HS-5 (cell line): ENCODE measurements around the gene EML6.
"Not testable (repeated sequence)": the region's sequence is repeated elsewhere in the genome, so short reads cannot be mapped to it uniquely, and the experiment has no call there.

Experiments
- DNase-seq: peaks from one replicate; pipeline ENCODE4 v3.0.0-alpha.2; 2012; ENCODE audit warnings: low read depth

The EML6 gene

GRCh38 chr2:54723131-54723995 lies at the start of gene EML6:
Gene EML6 (plus strand): TSS chr2:54723662. CDS start chr2:54725062, 1,400 bp downstream.
- DNase-seq, result peak; percentile 87

GRCh38 chr2:54675281-54675680 lies 48.2 kb upstream of the EML6 start:
- DNase-seq, result no peak

- DNase-seq, result no peak
These were observed 47.7 kb upstream of the EML6 start for GRCh38 chr2:54675738-54676137.

- DNase-seq, result no peak
These were observed 46.8 kb upstream of the EML6 start for GRCh38 chr2:54676656-54677055.

- no peak for DNase-seq
These were observed 45.8 kb upstream of the EML6 start for GRCh38 chr2:54677476-54678265.

- no peak for DNase-seq
These were observed 44.7 kb upstream of the EML6 start for GRCh38 chr2:54678719-54679118.

GRCh38 chr2:54680397-54681041 lies 42.9 kb upstream of the EML6 start:
- no peak for DNase-seq

GRCh38 chr2:54681416-54681815 lies 42.0 kb upstream of the EML6 start:
- DNase-seq, result no peak

- DNase-seq, result no peak
These were observed 39.9 kb upstream of the EML6 start for GRCh38 chr2:54683596-54683995.

GRCh38 chr2:54685263-54685775 lies 38.1 kb upstream of the EML6 start:
- DNase-seq, result no peak

- no peak for DNase-seq
These were observed 35.8 kb upstream of the EML6 start for GRCh38 chr2:54687595-54688152.

- DNase-seq, result no peak
These were observed 31.9 kb upstream of the EML6 start for GRCh38 chr2:54691445-54692135.

- no peak for DNase-seq
These were observed 30.9 kb upstream of the EML6 start for GRCh38 chr2:54692556-54692955.

GRCh38 chr2:54695378-54695777 lies 28.1 kb upstream of the EML6 start:
- DNase-seq, result no peak

GRCh38 chr2:54697934-54698333 lies 25.5 kb upstream of the EML6 start:
- no peak for DNase-seq

GRCh38 chr2:54698926-54699325 lies 24.5 kb upstream of the EML6 start:
- DNase-seq, result not testable (repeated sequence)

GRCh38 chr2:54699665-54700064 lies 23.8 kb upstream of the EML6 start:
- no peak for DNase-seq

- peak; percentile 40 for DNase-seq
These were observed 22.4 kb upstream of the EML6 start for GRCh38 chr2:54701029-54701428.

- DNase-seq, result no peak
These were observed 19.2 kb upstream of the EML6 start for GRCh38 chr2:54704238-54704637.

GRCh38 chr2:54704688-54705605 lies 18.5 kb upstream of the EML6 start:
- no peak for DNase-seq
